Stimulated activated naive B cell treated with anti-CD40 and anti-IgM and Interleukin-4, amounts not matched to agents 10 μg/mL and 1 μg/mL and 100 μg/mL, for 72 hours (primary cell): Measurements from ENCODE around the gene TMTC1.
"Not testable (repeated sequence)": the region's sequence is repeated elsewhere in the genome, so short reads cannot be mapped to it uniquely, and the experiment has no call there.

Experiments
- ATAC-seq, 2 donors: fragments of 150-1000 bp; cut with Tn5 transposase; replicated peaks; 2 replicates each; pipeline ENCODE4 v1.10.0; 2021; ENCODE audit warnings: moderate library complexity in 1 of 2
- DNase-seq: peaks from one replicate; pipeline ENCODE4 v3.0.0; 2021
- H3K27ac Mint-ChIP-seq: one replicate; pipeline ENCODE4 v1.8.0; 2022; ENCODE audit warnings: mild to moderate bottlenecking, mixed read lengths
- H3K27me3 Mint-ChIP-seq, 2 donors: one replicate each; pipeline ENCODE4 v1.8.0; 2022; ENCODE audit warnings: mixed read lengths in 2 of 2
- H3K36me3 Mint-ChIP-seq, 2 donors: one replicate each; pipeline ENCODE4 v1.8.0; 2022; ENCODE audit warnings: mixed read lengths in 2 of 2, mild to moderate bottlenecking in 1 of 2
- H3K4me1 Mint-ChIP-seq, 2 donors: one replicate each; pipeline ENCODE4 v1.8.0; 2022; ENCODE audit warnings: mixed read lengths in 2 of 2, mild to moderate bottlenecking in 1 of 2
- H3K4me3 Mint-ChIP-seq, 2 donors: one replicate each; pipeline ENCODE4 v1.8.0; 2022; ENCODE audit warnings: mild to moderate bottlenecking in 2 of 2, mixed read lengths in 2 of 2, moderate library complexity in 1 of 2
- H3K9me3 Mint-ChIP-seq, 2 donors: one replicate each; pipeline ENCODE4 v1.8.0; 2022; ENCODE audit warnings: mixed read lengths in 2 of 2, mild to moderate bottlenecking in 1 of 2

TMTC1 gene

DNA sequence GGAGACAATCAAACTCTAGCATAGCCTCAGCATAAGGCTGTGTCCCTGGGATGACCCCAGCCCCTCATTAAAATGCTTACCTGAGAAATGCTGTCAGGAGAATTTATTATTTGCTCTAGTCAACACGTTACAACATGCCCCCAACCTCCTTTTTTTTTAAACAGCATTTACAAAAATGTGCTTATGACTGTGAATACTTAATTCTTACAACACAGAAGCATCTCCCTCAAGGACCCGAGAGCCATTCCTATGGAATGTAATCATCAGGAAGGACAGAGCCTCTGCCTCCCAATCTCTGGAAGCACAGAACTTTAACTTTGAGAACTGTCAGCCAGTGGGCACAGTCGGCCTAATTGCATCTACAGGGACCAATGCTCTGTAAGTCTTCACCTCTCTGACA, 149.7 kb downstream of the TMTC1 start:
- H3K27ac Mint-ChIP-seq, result no peak overlapping the region
- DNase-seq, result no peak
- no peak for ATAC-seq
- no peak overlapping the region for H3K4me3 Mint-ChIP-seq
- no peaks in the 10 kb centered on the region for H3K27me3 Mint-ChIP-seq
- peaks cover 7 to 14% of the 10 kb centered on the region in 2 donors for H3K9me3 Mint-ChIP-seq
- H3K36me3 Mint-ChIP-seq, result no peaks in the 10 kb centered on the region
- no peaks in the 10 kb centered on the region for H3K4me1 Mint-ChIP-seq

DNA sequence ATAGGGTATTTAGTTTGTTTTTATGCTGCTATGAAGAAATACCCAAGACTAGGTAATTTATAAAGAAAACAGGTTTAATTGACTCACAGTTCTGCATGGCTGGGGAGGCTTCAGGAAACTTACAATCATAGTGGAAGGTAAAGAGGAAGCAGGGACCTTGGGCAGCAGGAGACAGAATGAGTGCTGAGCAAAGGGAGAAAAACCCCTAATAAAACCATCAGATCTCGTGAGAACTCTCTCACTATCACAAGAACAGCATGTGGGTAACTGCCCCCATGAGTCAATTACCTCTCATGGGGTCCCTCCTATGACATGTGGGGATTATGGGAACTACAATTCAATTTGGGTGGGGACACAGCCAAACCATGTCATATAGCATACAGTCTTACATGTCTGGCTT, 153.6 kb downstream of the TMTC1 start:
- H3K27me3 Mint-ChIP-seq, H3K4me3 Mint-ChIP-seq, H3K36me3 Mint-ChIP-seq, DNase-seq, H3K27ac Mint-ChIP-seq, H3K4me1 Mint-ChIP-seq: not testable (repeated sequence)
- peaks cover 7 to 14% of the 10 kb centered on the region in 2 donors for H3K9me3 Mint-ChIP-seq
- peak; percentile 74 to 92 for ATAC-seq

DNA sequence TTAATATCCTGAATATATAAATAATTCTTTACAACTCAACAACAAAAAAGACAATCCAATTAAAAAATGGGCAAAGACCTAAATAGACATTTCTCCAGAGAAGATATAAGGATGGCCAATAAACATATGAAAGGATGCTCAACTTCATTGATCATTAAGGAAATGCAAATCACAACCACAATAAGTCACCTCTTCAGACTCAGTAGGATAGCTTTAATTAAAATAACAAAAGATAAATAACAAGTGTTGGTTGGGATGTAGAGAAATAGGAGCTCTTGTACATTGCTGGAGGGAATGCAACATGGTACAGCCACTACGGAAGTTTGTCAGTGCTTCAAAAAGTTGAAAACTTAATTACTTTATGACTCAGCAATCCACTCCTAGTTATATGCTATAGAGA, 156.5 kb downstream of the TMTC1 start:
- no peak overlapping the region for H3K4me3 Mint-ChIP-seq
- ATAC-seq, result no peak
- H3K36me3 Mint-ChIP-seq, result no peaks in the 10 kb centered on the region
- no peaks in the 10 kb centered on the region for H3K27me3 Mint-ChIP-seq
- DNase-seq, result no peak
- no peak overlapping the region for H3K27ac Mint-ChIP-seq
- H3K4me1 Mint-ChIP-seq, result no peaks in the 10 kb centered on the region
- peaks cover 3 to 7% of the 10 kb centered on the region in 2 donors for H3K9me3 Mint-ChIP-seq

DNA sequence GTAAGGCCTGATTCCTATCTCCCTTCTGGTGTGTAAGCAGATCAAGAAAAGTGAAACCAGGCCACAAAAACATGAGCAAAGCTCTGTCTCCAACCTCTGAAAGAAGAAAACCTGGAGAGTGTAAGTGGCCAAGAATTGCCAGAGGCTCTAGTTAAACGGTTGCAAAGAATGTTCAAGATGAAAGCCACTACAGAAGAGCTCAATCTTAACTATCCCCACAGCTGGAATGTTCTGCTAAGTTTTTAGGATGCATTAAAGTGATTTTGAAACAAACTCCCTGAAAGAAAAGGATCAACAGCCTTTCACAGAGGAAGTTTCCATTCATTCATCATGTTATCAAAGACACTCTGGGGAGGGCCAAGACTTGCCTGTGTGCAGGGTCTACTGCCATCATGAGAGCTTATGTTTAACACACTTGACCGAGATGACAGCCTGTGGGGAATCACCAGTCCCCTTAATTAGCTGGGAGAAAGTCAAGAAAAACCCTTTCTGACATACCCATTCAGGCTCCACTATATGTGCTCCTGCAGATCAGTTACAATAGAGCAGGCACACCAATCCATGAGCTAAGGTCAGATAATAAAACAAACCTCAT, 158.3 kb downstream of the TMTC1 start:
- Mint-ChIP-seq H3K36me3 (no peaks in the 10 kb centered on the region), H3K4me1 (no peaks in the 10 kb centered on the region), H3K27me3 (no peaks in the 10 kb centered on the region), H3K4me3 (no peak overlapping the region), H3K27ac (no peak overlapping the region), H3K9me3 (peaks cover under 1 to 4% of the 10 kb centered on the region in 2 donors)
- no peak for ATAC-seq
- DNase-seq, result no peak

DNA sequence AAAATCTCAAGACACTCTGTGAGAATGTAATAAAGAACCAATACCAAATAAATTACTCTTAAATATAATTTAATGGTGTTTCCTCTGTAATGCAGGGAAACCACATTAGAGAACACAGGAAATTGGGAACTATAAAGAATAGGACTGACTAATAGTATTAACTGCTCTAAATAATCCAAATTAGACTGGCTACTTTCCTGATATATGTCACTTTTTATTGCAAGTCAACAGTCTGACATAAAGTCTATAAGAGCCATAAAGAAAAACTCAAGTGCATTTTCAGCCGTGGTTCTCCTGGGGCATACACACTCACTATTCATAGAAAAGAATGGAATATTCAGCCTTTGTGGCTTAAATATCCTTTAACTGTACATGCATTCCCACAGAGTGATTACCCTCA, 161.5 kb downstream of the TMTC1 start:
- Mint-ChIP-seq H3K36me3 (no peaks in the 10 kb centered on the region), H3K27ac (no peak overlapping the region), H3K4me3 (no peak overlapping the region), H3K4me1 (no peaks in the 10 kb centered on the region), H3K9me3 (no peaks in the 10 kb centered on the region), H3K27me3 (no peaks in the 10 kb centered on the region)
- DNase-seq, result no peak
- ATAC-seq, result no peak

DNA sequence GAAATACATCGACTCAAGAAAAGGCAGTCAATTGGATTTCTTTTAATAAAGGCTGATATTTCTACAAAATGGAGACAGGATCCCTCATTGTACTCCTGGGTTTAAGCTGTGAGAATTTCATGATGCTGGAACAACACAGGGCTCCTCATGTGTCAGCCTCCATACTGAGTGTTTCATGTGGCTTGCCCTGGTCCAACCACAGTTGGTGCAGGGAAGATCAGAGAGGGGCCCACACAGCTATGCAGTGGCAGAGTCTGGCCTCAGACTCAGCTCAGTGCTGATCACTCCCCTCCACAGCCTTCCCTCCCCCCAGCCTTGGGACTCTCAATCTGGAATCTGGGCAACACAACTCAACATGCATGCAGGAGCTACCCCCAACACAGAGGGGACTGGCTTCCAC, 163.7 kb downstream of the TMTC1 start:
- Mint-ChIP-seq H3K36me3 (no peaks in the 10 kb centered on the region), H3K27ac (no peak overlapping the region), H3K4me1 (no peaks in the 10 kb centered on the region), H3K4me3 (no peak overlapping the region), H3K27me3 (no peaks in the 10 kb centered on the region), H3K9me3 (peaks cover 0 to 1% of the 10 kb centered on the region in 2 donors)
- DNase-seq (no peak), ATAC-seq (no peak)

DNA sequence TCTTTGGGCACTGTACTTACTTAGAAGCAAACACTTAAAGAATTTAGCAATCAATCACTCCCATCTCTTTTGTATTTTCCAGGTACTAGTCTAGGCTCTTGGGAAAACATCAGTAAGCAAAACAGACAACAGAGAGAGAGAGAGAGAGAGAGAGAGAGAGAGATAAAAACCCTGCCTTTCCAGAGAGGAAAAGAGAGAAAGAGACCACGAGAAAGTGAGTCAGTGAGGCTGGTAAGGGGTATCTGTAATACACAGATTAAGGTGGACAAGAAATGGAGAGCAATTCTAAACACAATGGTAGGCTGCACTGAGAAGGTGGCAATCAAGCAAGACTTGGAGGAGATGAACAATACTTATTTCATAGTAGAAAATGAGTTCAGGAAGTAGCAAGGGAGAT, 166.3 kb downstream of the TMTC1 start:
- H3K27me3 Mint-ChIP-seq, result no peaks in the 10 kb centered on the region
- no peaks in the 10 kb centered on the region for H3K36me3 Mint-ChIP-seq
- H3K27ac Mint-ChIP-seq, result no peak overlapping the region
- H3K4me1 Mint-ChIP-seq, result no peaks in the 10 kb centered on the region
- H3K4me3 Mint-ChIP-seq, result no peak overlapping the region
- DNase-seq (no peak), ATAC-seq (no peak)
- H3K9me3 Mint-ChIP-seq, result peaks cover 1 to 3% of the 10 kb centered on the region in 2 donors

DNA sequence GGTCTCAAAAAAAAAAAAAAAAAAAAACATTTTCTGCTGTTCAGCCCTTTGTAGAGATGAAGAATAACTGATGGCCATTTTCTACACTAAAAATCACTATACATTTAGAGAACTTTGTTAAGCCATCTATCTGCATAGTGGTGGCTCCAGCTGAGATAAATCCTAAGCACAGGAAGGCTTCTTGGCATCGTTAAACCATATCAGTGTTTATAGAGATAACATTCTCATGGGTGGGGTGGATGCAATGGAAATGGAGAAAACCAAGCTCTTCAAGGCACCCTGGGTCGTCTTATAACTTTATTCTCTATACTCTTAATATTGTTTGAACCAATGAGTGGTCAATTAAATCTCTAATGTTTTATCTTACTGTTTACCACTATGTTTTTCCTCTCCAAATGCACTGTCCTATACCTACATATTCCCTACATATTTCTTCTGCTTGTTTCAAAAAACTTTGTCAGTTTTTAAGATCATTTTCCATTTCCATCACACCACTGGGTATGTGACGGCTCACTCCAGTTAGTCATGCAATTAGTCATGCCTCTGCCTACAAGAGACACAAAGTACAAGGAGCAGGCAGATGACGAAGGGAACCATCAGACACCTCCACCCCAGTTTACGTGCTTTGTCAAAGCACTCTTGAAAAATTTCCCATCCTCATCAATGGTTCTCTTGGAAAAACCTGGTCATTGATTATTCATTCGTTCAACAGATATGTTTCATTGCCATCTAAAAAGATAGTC, 166.9 kb downstream of the TMTC1 start:
- Mint-ChIP-seq H3K4me1 (no peaks in the 10 kb centered on the region), H3K36me3 (no peaks in the 10 kb centered on the region), H3K27me3 (no peaks in the 10 kb centered on the region), H3K27ac (no peak overlapping the region), H3K9me3 (peaks cover 1 to 3% of the 10 kb centered on the region in 2 donors), H3K4me3 (no peak overlapping the region)
- ATAC-seq (no peak), DNase-seq (no peak)

DNA sequence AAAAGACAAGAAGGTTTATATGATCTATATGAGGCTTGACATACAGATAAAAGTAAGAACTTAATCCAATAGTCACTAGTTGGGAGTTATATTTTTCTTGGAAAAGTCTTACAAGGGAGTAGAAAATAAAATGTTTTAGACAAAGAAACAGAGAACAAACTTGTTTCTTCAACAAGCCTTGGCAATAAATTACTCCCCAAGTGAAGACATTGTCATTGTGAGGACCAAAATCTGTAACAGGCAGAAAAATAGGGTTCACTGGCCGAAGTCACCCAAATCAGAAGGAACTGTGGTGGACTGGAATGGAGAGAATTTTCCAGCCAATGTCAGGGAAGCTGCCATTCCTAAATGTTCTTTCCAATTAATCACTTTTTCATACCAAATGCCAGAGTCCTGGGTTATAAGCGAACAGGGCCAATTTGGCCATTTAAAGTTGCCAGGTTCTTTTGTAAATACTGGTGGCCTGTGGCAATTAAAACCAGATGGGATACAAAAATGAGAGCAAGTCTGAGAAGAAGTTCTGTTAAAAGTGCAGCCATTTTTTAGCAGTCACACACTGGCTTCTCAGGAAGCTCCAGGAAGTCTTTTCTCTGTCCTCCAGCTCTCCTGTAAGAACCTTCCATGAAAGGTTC, 168.9 kb downstream of the TMTC1 start:
- no peaks in the 10 kb centered on the region for H3K27me3 Mint-ChIP-seq
- no peaks in the 10 kb centered on the region for H3K36me3 Mint-ChIP-seq
- no peak overlapping the region for H3K4me3 Mint-ChIP-seq
- H3K9me3 Mint-ChIP-seq, result peaks cover 1 to 3% of the 10 kb centered on the region in 2 donors
- H3K27ac Mint-ChIP-seq, result no peak overlapping the region
- no peak for DNase-seq
- ATAC-seq, result no peak
- H3K4me1 Mint-ChIP-seq, result no peaks in the 10 kb centered on the region

DNA sequence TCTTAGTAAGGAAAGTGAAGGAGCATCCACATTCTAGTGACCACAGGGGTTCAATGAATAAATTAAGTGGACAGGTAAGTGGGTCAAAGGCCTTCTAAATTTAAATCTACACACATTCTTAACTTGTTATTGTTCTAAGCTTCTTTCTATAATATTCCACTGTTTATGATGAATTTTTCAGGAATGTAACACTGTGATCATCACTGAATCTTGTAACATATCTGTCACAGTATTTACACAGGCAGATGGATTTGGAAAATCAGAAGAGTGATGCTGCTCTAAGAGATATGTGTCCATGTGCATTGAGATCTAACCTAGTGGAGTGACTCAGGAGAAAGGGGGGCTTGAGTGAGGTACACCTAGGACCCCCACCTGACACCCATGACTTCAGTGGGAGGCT, 170.8 kb downstream of the TMTC1 start:
- H3K4me1 Mint-ChIP-seq, result no peaks in the 10 kb centered on the region
- H3K36me3 Mint-ChIP-seq, result no peaks in the 10 kb centered on the region
- H3K27me3 Mint-ChIP-seq, result no peaks in the 10 kb centered on the region
- no peak overlapping the region for H3K4me3 Mint-ChIP-seq
- DNase-seq, result no peak
- no peak for ATAC-seq
- H3K27ac Mint-ChIP-seq, result no peak overlapping the region
- peaks cover 1 to 3% of the 10 kb centered on the region in 2 donors for H3K9me3 Mint-ChIP-seq

DNA sequence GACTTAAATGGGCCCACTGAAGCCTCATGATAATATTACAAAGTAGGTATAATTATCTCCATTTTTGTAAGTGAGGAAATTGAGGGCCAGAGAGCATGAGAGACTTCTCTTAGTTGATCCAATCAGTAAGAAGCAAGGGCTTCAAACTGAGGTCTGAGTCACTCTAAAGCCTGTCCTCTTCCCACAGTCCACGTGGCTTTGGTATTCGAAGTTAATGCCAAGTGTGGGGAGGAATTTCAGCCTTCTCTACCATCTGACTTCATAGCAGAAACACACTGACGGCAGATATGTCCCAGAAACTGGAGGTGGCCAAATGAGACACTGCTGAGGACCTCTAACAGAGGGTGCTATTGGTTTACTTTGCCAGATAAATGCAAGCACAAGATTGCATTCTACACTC, 171.8 kb downstream of the TMTC1 start:
- no peaks in the 10 kb centered on the region for H3K4me1 Mint-ChIP-seq
- no peaks in the 10 kb centered on the region for H3K27me3 Mint-ChIP-seq
- H3K27ac Mint-ChIP-seq, result no peak overlapping the region
- no peak overlapping the region for H3K4me3 Mint-ChIP-seq
- H3K36me3 Mint-ChIP-seq, result no peaks in the 10 kb centered on the region
- ATAC-seq, result no peak
- no peak for DNase-seq
- H3K9me3 Mint-ChIP-seq, result peaks cover under 1 to 3% of the 10 kb centered on the region in 2 donors

DNA sequence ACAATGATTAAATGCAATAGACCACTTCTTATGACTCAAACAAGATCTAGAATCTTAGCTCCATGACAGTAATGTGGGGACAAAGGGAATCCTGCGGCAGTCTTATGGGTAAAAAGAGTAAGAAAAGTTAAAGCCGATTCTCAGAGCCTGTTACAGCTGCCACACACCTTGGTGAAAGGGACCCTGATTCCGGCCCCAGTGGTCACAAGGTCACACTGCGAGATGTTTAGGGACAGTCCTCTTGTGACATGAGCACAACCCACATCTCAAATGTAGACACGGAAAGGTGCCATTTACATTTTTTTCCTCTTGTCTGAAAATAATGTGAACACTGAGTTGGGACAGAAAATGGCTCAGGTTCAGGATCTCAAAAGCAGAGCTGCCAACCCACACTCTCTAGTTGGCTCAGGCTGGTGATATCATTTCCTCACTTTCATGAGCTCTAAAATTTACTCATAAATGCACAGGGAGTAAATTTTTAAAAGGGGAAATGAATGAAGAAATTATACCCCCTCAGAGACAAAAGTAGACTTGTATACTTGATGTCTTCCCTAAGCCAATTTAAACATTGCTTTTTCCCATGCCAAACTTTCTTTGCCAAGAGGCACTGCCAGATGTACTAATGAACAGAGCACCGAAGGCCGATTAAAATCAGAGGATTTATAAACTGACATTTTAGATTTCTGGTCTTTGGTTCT, 173.1 kb downstream of the TMTC1 start:
- H3K27me3 Mint-ChIP-seq, result no peaks in the 10 kb centered on the region
- H3K4me1 Mint-ChIP-seq, result no peaks in the 10 kb centered on the region
- no peak overlapping the region for H3K27ac Mint-ChIP-seq
- ATAC-seq (no peak), DNase-seq (no peak)
- peaks cover 0 to 3% of the 10 kb centered on the region in 2 donors for H3K9me3 Mint-ChIP-seq
- no peak overlapping the region for H3K4me3 Mint-ChIP-seq
- no peaks in the 10 kb centered on the region for H3K36me3 Mint-ChIP-seq

DNA sequence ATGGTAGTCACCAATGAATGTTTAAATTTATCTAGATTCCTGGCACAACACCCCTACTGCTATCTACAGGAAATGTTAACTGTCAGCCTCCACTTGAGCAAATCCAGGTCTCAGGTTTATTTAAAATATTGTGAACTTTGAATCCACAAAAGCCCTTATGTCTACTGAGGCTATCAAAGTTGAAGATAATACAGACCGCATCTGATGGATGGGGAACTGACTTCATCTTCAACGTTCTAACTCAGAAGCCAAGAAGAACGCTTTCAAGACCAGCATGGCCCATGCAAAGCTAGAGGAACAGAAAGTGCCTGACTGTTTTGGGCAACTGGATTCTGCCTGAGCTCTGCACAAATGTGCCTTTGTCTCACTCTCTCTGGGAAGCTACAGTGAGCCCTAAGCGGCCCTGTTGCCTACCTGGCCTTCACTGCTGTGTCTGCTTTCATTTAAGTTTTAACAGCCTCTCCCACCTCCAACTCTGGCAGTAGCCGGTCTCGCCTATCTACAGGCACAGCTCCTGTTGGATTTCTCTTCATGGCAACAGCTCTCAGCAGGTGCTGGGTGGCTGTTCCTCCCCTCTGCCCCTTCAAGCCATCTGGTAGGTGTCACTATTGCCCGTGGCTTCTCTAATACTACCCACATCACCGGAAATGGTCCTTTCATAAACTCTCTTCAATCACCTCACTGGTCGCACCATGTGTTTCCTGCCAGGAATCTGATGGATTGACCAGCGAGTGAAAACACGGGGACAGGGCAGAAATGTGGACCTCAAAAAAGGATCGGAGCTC, 174.1 kb downstream of the TMTC1 start:
- no peak overlapping the region for H3K4me3 Mint-ChIP-seq
- H3K27me3 Mint-ChIP-seq, result no peaks in the 10 kb centered on the region
- no peaks in the 10 kb centered on the region for H3K4me1 Mint-ChIP-seq
- no peak for DNase-seq
- ATAC-seq, result no peak
- no peak overlapping the region for H3K27ac Mint-ChIP-seq
- H3K36me3 Mint-ChIP-seq, result no peaks in the 10 kb centered on the region
- H3K9me3 Mint-ChIP-seq, result peaks cover 0 to 3% of the 10 kb centered on the region in 2 donors

DNA sequence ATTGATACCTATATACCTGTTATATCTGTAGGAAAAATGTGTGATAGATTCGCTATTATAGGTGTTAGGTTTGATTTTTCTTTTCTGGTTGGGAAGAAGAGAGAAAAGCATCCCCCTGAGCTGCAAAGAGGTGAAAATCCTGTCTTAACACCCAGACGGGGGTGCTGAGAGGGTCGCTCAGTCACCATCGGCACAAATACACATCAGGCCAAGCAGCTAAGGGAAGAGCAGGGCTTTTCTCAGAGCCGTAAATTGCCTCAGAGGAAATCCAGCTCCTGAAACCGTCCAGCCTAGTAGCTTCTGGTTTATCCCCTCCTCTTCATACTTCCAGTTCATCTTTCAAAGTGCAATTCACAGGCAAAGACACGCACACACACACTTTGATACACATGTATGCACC, 175.2 kb downstream of the TMTC1 start:
- DNase-seq, result no peak
- ATAC-seq, result no peak
- Mint-ChIP-seq H3K9me3 (no peaks in the 10 kb centered on the region), H3K36me3 (no peaks in the 10 kb centered on the region), H3K4me1 (no peaks in the 10 kb centered on the region), H3K27me3 (no peaks in the 10 kb centered on the region), H3K27ac (no peak overlapping the region), H3K4me3 (no peak overlapping the region)
